Natural killer cell (primary cell): ENCODE measurements around the gene CD2AP. TPM values are rescaled to one million over a fixed set of nuclear protein-coding genes. Genes with fewer than 3 reads are reported as not detected.

Experiments used
- ATAC-seq, 3 donors: fragments of 150-1000 bp in 2 of 3; fragments of 200-7000 bp in 1 of 3; cut with Tn5 transposase; 1 replicate in 1 of 3; 2 replicates in 2 of 3; pipeline ENCODE4 v1.10.0; 2021; ENCODE audit warnings: mild to moderate bottlenecking in 2 of 3, moderate library complexity in 2 of 3
- DNase-seq, 2 donors: peaks; one replicate each; pipeline versions ENCODE4 v3.0.0 to v3.0.0-alpha.2; 2013 to 2021; ENCODE audit warnings: mixed read lengths in 1 of 2
- H3K27ac ChIP-seq: one replicate; pipeline ENCODE4 v1.5.1; 2013; ENCODE audit warnings: mild to moderate bottlenecking, low read length
- H3K27me3 ChIP-seq: one replicate; pipeline ENCODE4 v1.6.1; 2013; ENCODE audit warnings: low read length; ENCODE audit not compliant: control insufficient read depth, insufficient read depth
- H3K36me3 ChIP-seq: one replicate; pipeline ENCODE4 v1.6.1; 2013; ENCODE audit warnings: low read length; ENCODE audit not compliant: control insufficient read depth, insufficient read depth
- H3K4me1 ChIP-seq: one replicate; pipeline ENCODE4 v1.6.1; 2013; ENCODE audit warnings: low read length; ENCODE audit not compliant: control insufficient read depth, insufficient read depth
- H3K4me3 ChIP-seq: one replicate; pipeline ENCODE4 v1.5.1; 2013; ENCODE audit warnings: low read length
- H3K9me3 ChIP-seq: one replicate; pipeline ENCODE4 v1.6.1; 2013; ENCODE audit warnings: low read length; ENCODE audit not compliant: control insufficient read depth, insufficient read depth
- H3K27ac Mint-ChIP-seq, 2 donors: one replicate each; pipeline ENCODE4 v1.8.0; 2022; ENCODE audit warnings: mild to moderate bottlenecking in 2 of 2, mixed read lengths in 2 of 2, moderate library complexity in 1 of 2
- H3K27me3 Mint-ChIP-seq, 2 donors: one replicate each; pipeline ENCODE4 v1.8.0; 2022; ENCODE audit warnings: low read depth in 2 of 2, mixed read lengths in 2 of 2
- H3K36me3 Mint-ChIP-seq: one replicate; pipeline ENCODE4 v1.8.0; 2022; ENCODE audit warnings: mixed read lengths
- H3K4me1 Mint-ChIP-seq, 2 donors: one replicate each; pipeline ENCODE4 v1.8.0; 2022; ENCODE audit warnings: mixed read lengths in 2 of 2
- H3K4me3 Mint-ChIP-seq: one replicate; pipeline ENCODE4 v1.8.0; 2022; ENCODE audit warnings: mild to moderate bottlenecking, moderate library complexity, mixed read lengths
- H3K9me3 Mint-ChIP-seq, 2 donors: one replicate each; pipeline ENCODE4 v1.8.0; 2022; ENCODE audit warnings: mixed read lengths in 2 of 2
- WGBS: methylation state at CpG from one replicate; pipeline ENCODE4 v1.1.7; 2013; ENCODE audit warnings: missing lambda C conversion rate; ENCODE audit not compliant: insufficient coverage; 5-methylcytosine and 5-hydroxymethylcytosine counted together
- intact Hi-C: fragments of 100-400 bp; cut with micrococcal nuclease; formaldehyde crosslinking; loops from one replicate; pipeline ENCODE4 v1.14.2; 2022
- total RNA-seq, 4 donors: library from RNA; stranded (reverse); fragments of 120-200 nt in 1 of 4; gene quantifications; one replicate each; pipeline versions ENCODE4 v1.2.3 to v1.2.4, GENCODE V29; 2013 to 2022
- TF ChIP-seq, protein P1 (sequence below): fragments of 200-600 bp; IDR thresholded peaks from one replicate; pipeline ENCODE4 v1.8.0; 2022; ENCODE audit warnings: antibody characterized with exemption

Gene CD2AP
- total RNA-seq, 3 donors from 2014 or later (not counting 1 experiment from before 2014, with no cell fraction given): 23.8 to 26.3 (median 26.3) TPM

DNA sequence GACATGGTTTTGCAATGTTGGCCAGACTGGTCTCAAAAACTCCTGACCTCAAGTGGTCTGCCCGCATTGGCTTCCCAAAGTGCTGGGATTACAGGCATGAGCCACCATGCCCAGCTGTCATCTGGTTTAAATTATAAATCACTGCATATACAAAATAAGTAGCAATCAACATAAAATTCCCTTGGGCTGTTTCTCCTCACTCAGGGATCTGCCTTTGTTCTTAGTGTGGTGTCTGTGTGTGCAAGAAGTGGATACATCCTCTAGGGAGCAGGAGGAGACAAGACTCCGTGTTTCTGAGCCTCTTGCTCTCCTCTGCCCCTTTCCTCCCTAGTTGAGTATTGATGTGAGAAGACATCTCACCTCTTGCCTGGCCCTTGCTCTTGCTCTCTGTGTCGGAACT is 155.6 kb downstream of the CD2AP start:
- H3K27me3 ChIP-seq: no peaks in the 10 kb centered on the region
- peaks cover 12% of the 10 kb centered on the region for H3K4me1 ChIP-seq
- H3K4me3 ChIP-seq: no peak overlapping the region
- no peak overlapping the region for H3K27ac ChIP-seq
- H3K4me3 Mint-ChIP-seq: no peak overlapping the region
- peaks cover 0 to 6% of the 10 kb centered on the region in 2 donors for H3K27me3 Mint-ChIP-seq
- no peak overlapping the region for H3K27ac Mint-ChIP-seq
- DNase-seq (no peak), ATAC-seq (no peak)
- no peaks in the 10 kb centered on the region for H3K36me3 ChIP-seq
- H3K36me3 Mint-ChIP-seq: no peaks in the 10 kb centered on the region
- intact Hi-C loops: no loop called here
- TF ChIP-seq, protein P1, sequence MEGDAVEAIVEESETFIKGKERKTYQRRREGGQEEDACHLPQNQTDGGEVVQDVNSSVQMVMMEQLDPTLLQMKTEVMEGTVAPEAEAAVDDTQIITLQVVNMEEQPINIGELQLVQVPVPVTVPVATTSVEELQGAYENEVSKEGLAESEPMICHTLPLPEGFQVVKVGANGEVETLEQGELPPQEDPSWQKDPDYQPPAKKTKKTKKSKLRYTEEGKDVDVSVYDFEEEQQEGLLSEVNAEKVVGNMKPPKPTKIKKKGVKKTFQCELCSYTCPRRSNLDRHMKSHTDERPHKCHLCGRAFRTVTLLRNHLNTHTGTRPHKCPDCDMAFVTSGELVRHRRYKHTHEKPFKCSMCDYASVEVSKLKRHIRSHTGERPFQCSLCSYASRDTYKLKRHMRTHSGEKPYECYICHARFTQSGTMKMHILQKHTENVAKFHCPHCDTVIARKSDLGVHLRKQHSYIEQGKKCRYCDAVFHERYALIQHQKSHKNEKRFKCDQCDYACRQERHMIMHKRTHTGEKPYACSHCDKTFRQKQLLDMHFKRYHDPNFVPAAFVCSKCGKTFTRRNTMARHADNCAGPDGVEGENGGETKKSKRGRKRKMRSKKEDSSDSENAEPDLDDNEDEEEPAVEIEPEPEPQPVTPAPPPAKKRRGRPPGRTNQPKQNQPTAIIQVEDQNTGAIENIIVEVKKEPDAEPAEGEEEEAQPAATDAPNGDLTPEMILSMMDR: no peak
- H3K9me3 ChIP-seq: no peaks in the 10 kb centered on the region
- no peaks in the 10 kb centered on the region for H3K9me3 Mint-ChIP-seq
- peaks cover 13 to 14% of the 10 kb centered on the region in 2 donors for H3K4me1 Mint-ChIP-seq
- 72% methylated on average over 3 of the region's 3 CpGs for WGBS

DNA sequence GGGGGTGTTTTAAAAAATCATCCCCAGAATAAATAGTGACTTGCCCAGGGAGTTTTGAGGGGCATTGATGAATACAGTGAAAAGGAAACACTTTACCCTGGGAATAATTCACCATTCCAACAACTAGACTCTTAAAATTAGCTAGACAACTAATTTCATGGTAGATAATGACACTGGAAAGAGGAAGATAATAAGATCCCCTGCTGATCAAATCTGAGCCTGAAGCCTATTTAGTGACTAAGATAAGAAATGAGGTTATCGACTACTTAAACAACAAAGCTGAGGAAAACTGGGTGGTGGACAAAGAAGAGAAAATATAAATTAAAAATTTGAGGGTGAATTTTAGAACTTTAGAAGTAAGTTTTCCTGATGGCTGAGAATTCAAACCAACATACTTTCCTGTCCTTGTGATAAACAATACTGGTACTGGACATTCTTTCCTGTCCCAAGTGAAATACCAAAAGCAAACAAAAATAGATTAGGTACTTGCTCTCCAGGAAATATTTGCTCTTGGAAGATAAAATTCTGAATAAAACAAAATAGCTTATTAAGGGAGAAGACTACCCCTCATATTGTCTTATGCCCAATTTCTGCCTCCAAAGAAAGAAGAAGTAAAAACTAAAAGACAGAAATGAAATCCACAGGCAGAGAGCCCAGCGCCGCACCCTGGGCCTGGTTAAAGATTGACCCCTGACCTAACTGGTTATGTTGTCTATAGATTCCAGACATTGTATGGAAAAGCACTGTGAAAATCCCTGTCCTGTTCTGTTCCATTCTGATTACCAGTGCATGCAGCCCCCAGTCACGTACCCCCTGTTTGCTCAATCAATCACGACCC is 156.8 kb downstream of the CD2AP start:
- ATAC-seq: no peak
- no peak for DNase-seq
- Mint-ChIP-seq H3K4me1 (peaks cover 13 to 14% of the 10 kb centered on the region in 2 donors), H3K9me3 (no peaks in the 10 kb centered on the region), H3K4me3 (no peak overlapping the region), H3K27me3 (peaks cover 6 to 13% of the 10 kb centered on the region in 2 donors), H3K27ac (no peak overlapping the region), H3K36me3 (no peaks in the 10 kb centered on the region)
- intact Hi-C loops: no loop called here
- no peak overlapping the region for H3K27ac ChIP-seq
- WGBS: 86% methylated on average over 5 of the region's 5 CpGs
- no peak overlapping the region for H3K4me3 ChIP-seq
- no peaks in the 10 kb centered on the region for H3K27me3 ChIP-seq
- TF ChIP-seq, protein P1: no peak
- H3K9me3 ChIP-seq: no peaks in the 10 kb centered on the region
- no peaks in the 10 kb centered on the region for H3K36me3 ChIP-seq
- H3K4me1 ChIP-seq: peaks cover 12% of the 10 kb centered on the region

DNA sequence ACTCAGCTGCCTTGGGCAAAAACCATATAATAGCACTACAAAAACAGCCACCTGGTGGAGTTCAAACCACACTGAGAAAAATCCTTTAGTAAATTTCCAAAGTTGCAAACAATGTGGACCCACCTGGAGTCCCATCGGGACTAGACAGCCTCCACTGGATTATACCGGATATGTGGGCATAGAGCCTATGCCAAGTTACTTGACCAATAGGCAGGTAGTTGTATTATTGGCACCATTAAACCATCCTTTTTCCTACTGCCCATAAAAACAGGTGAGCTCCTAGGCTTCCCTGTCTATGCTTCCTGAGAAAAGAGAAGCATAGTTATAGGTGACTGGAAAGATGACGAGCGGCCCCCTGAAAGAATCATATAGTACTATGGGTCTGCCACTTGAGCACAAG is 169.1 kb downstream of the CD2AP start:
- Mint-ChIP-seq H3K9me3 (no peaks in the 10 kb centered on the region), H3K4me1 (no peaks in the 10 kb centered on the region), H3K27ac (no peak overlapping the region), H3K36me3 (no peaks in the 10 kb centered on the region), H3K4me3 (no peak overlapping the region), H3K27me3 (peaks cover 0 to under 1% of the 10 kb centered on the region in 2 donors)
- intact Hi-C loops: no loop called here
- TF ChIP-seq, protein P1: no peak
- no peaks in the 10 kb centered on the region for H3K36me3 ChIP-seq
- no peak overlapping the region for H3K4me3 ChIP-seq
- ATAC-seq: no peak
- no peak for DNase-seq
- 75% methylated on average over 4 of the region's 4 CpGs for WGBS
- peaks cover 3% of the 10 kb centered on the region for H3K4me1 ChIP-seq
- H3K9me3 ChIP-seq: no peaks in the 10 kb centered on the region
- no peak overlapping the region for H3K27ac ChIP-seq
- H3K27me3 ChIP-seq: no peaks in the 10 kb centered on the region
